Uterus (tissue), 2 donors: ENCODE measurements around the gene TRIM44.
A peak's percentile ranks its signal among the peaks of the same experiment; 100 is the strongest.

Experiments used
- POLR2A ChIP-seq, 2 donors: fragments of 450-650 bp; IDR thresholded peaks; one replicate each; pipeline ENCODE4 v1.6.1; 2016; ENCODE audit warnings: antibody characterized with exemption in 2 of 2, mild to moderate bottlenecking in 1 of 2, moderate library complexity in 1 of 2
- TF ChIP-seq, protein P1 (sequence below), 4 experiments: fragments of 200-600 bp in 2 of 4; fragments of 450-650 bp in 2 of 4; sonication (generic) in 2 of 4; IDR thresholded peaks; one replicate each; pipeline ENCODE4 v1.5.1; 2016 to 2019; ENCODE audit warnings: antibody characterized with exemption in 4 of 4, mild to moderate bottlenecking in 2 of 4, moderate library complexity in 1 of 4

GRCh38 chr11:35615921-35616900 is 46.4 kb upstream of the TRIM44 start:
- TF ChIP-seq POLR2A (IDR thresholded peaks at IDR 0.05), result no peak
- TF ChIP-seq, protein P1, sequence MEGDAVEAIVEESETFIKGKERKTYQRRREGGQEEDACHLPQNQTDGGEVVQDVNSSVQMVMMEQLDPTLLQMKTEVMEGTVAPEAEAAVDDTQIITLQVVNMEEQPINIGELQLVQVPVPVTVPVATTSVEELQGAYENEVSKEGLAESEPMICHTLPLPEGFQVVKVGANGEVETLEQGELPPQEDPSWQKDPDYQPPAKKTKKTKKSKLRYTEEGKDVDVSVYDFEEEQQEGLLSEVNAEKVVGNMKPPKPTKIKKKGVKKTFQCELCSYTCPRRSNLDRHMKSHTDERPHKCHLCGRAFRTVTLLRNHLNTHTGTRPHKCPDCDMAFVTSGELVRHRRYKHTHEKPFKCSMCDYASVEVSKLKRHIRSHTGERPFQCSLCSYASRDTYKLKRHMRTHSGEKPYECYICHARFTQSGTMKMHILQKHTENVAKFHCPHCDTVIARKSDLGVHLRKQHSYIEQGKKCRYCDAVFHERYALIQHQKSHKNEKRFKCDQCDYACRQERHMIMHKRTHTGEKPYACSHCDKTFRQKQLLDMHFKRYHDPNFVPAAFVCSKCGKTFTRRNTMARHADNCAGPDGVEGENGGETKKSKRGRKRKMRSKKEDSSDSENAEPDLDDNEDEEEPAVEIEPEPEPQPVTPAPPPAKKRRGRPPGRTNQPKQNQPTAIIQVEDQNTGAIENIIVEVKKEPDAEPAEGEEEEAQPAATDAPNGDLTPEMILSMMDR (IDR thresholded peaks at IDR 0.05), result peak; percentile 77 to 84 (median 82)
